AG09309 (cell line): ENCODE results near the gene VAV2.

Experiments used
- DNase-seq: peaks from one replicate; pipeline ENCODE4 v3.0.0-alpha.2; 2010; ENCODE audit warnings: low read depth
- H3K4me3 ChIP-seq: 2 replicates; pipeline ENCODE4 v1.5.1; 2011; ENCODE audit warnings: mild to moderate bottlenecking, low read depth, low read length, moderate library complexity; ENCODE audit not compliant: control insufficient read depth
- TF ChIP-seq, protein P1 (sequence below): IDR thresholded peaks from 2 replicates; pipeline ENCODE4 v1.5.1; 2011; ENCODE audit warnings: mild to moderate bottlenecking, low read depth, low read length, inconsistent platforms; ENCODE audit not compliant: insufficient read depth, control insufficient read depth; ENCODE audit errors: missing control alignments

Gene VAV2

GRCh38 chr9:133889584-133890301, 102.4 kb downstream of the VAV2 start:
- TF ChIP-seq, protein P1, sequence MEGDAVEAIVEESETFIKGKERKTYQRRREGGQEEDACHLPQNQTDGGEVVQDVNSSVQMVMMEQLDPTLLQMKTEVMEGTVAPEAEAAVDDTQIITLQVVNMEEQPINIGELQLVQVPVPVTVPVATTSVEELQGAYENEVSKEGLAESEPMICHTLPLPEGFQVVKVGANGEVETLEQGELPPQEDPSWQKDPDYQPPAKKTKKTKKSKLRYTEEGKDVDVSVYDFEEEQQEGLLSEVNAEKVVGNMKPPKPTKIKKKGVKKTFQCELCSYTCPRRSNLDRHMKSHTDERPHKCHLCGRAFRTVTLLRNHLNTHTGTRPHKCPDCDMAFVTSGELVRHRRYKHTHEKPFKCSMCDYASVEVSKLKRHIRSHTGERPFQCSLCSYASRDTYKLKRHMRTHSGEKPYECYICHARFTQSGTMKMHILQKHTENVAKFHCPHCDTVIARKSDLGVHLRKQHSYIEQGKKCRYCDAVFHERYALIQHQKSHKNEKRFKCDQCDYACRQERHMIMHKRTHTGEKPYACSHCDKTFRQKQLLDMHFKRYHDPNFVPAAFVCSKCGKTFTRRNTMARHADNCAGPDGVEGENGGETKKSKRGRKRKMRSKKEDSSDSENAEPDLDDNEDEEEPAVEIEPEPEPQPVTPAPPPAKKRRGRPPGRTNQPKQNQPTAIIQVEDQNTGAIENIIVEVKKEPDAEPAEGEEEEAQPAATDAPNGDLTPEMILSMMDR = no peak
- DNase-seq = no peak
- no peak overlapping the region for H3K4me3 ChIP-seq

DNA sequence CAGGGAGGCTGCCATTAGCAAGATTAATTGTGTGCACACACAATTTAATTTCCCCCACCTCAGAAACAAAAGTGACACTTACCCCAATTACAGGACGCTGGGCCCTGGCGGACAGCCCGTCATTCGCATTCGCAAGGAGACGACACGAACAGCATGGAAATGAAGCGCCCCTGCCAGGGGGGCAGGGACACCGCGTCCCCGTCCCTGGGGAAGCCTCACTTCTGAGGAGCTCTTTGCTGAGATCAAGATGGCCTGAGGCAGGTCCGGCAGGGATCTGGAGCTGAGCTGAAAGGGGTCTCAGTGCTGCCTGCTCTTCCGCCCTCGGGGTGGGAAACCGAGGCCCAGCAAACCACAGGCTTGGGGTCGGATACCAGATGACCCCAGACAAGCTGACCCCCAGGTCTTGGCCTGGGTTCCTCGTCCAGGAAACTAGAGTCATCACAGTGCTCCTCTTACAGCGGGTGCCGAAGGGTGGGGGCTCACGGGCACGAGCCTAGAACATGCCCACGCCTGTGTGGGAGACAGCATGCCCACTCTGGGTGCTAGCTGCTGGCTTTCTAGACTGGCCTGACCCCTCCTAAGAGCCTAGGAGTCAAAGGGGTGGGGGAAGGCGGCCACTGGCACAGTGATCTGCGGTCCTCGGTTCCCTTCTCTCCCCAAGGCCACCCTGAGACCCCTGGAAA, 103.2 kb downstream of the VAV2 start:
- DNase-seq = no peak
- TF ChIP-seq, protein P1 = no peak
- H3K4me3 ChIP-seq = no peak overlapping the region

GRCh38 chr9:133888048-133888808, 103.9 kb downstream of the VAV2 start:
- H3K4me3 ChIP-seq = no peak overlapping the region
- TF ChIP-seq, protein P1 = no peak
- no peak for DNase-seq

- DNase-seq = no peak
- TF ChIP-seq, protein P1 = no peak
- H3K4me3 ChIP-seq = no peak overlapping the region
These were observed 104.5 kb downstream of the VAV2 start for GRCh38 chr9:133887540-133888047.

DNA sequence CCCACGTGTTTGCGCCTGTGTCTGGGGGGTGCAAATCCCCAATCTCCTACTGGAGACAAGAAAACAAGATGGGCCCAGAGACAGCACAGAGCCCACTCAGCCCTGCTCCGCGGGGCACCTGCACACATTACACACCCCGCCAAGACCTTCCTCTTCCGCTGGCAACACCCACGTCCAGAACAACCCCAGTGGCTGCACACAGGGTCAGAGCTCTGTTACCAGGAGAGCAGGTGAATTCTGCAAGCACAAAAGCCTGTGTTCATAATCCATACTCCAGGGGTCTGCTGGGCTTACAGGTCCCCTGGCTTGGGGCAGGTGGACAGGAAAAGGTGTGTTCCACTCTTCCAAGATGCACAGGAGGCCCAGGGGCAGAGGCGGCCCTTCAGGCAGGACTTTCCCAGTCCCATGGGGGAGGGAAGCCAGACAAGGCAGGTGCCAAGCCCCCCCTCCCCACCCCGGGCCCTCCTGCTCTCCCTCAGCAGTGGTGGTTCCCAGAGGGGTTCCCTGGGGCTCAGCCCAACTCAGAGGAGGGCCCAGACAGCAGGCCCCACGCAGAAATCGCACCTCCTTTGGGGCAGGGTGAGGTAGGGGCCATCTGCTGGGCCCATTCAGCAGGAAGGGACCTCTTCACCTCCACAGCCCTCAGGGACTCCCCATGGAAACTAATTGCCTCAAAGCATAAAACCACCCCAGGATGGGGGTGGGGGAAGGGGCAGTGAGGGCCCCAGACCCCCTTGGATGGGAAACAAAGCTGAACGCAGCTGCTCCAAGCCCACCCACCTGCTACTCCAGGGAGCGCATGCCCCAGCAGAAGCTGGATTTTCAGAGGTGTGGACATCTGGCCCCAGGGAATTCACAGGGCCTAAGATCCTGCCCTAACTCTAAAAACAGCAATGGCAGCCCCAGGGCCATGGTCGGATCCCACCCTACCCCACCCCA, 105.3 kb downstream of the VAV2 start:
- TF ChIP-seq, protein P1 = no peak
- no peak overlapping the region for H3K4me3 ChIP-seq
- no peak for DNase-seq
